Measurements from ENCODE around the gene SLX4IP.

Gene SLX4IP

GRCh38 chr20:10554285-10554684 is 119.2 kb downstream of the SLX4IP start:
- no peak for DNase-seq

GRCh38 chr20:10555393-10555792 is 120.3 kb downstream of the SLX4IP start:
- no peak for DNase-seq

GRCh38 chr20:10555865-10556308 is 120.8 kb downstream of the SLX4IP start:
- no peak for DNase-seq

GRCh38 chr20:10556519-10557083 is 121.5 kb downstream of the SLX4IP start:
- DNase-seq: no peak

GRCh38 chr20:10557685-10558084 is 122.6 kb downstream of the SLX4IP start:
- no peak for DNase-seq

GRCh38 chr20:10558635-10559187 is 123.6 kb downstream of the SLX4IP start:
- DNase-seq: no peak

GRCh38 chr20:10559266-10559665 is 124.2 kb downstream of the SLX4IP start:
- DNase-seq: no peak

GRCh38 chr20:10560686-10561085 is 125.6 kb downstream of the SLX4IP start:
- DNase-seq: no peak

- DNase-seq: no peak
Observed at GRCh38 chr20:10561302-10561701, 126.2 kb downstream of the SLX4IP start.

GRCh38 chr20:10562899-10563298 is 127.8 kb downstream of the SLX4IP start:
- DNase-seq: no peak

GRCh38 chr20:10563935-10564492 is 128.9 kb downstream of the SLX4IP start:
- no peak for DNase-seq

- DNase-seq: no peak
Observed at GRCh38 chr20:10565191-10565921, 130.3 kb downstream of the SLX4IP start.

GRCh38 chr20:10565922-10566897 is 131.1 kb downstream of the SLX4IP start:
- DNase-seq: no peak

GRCh38 chr20:10568032-10568431 is 132.9 kb downstream of the SLX4IP start:
- DNase-seq: no peak

GRCh38 chr20:10571313-10571815 is 136.3 kb downstream of the SLX4IP start:
- DNase-seq: no peak

- DNase-seq: no peak
Observed at GRCh38 chr20:10572853-10573252, 137.7 kb downstream of the SLX4IP start.

GRCh38 chr20:10573273-10573950 is 138.3 kb downstream of the SLX4IP start:
- no peak for DNase-seq

- no peak for DNase-seq
Observed at GRCh38 chr20:10573951-10574339, 138.8 kb downstream of the SLX4IP start.

GRCh38 chr20:10576411-10577090 is 141.4 kb downstream of the SLX4IP start:
- no peak for DNase-seq

GRCh38 chr20:10577648-10578047 is 142.5 kb downstream of the SLX4IP start:
- DNase-seq: no peak

- DNase-seq: no peak
Observed at GRCh38 chr20:10578607-10579006, 143.5 kb downstream of the SLX4IP start.
